Lung (tissue), 12 donors: ENCODE results near the gene KRAS. TPM values are rescaled to one million over a fixed set of nuclear protein-coding genes. Genes with fewer than 3 reads are reported as not detected.

Experiments
- ATAC-seq: fragments of 200-7000 bp; cut with Tn5 transposase; one replicate; pipeline ENCODE4 v1.9.1; 2020; ENCODE audit warnings: moderate number of reproducible peaks; ENCODE audit not compliant: insufficient read depth, low FRiP score
- DNase-seq, 3 donors: peaks; one replicate each; pipeline ENCODE4 v3.0.0-alpha.2; 2013 to 2017
- H3K27ac ChIP-seq, 2 donors: one replicate each; pipeline ENCODE4 v1.5.1; 2013; ENCODE audit warnings: mild to moderate bottlenecking in 2 of 2, moderate library complexity in 2 of 2, control low read depth in 1 of 2, inconsistent platforms in 1 of 2, low read depth in 1 of 2, low read length in 1 of 2
- H3K27me3 ChIP-seq, 3 donors: one replicate each; pipeline ENCODE4 v1.5.1; 2013; ENCODE audit warnings: low read length in 2 of 3; ENCODE audit not compliant: control insufficient read depth in 3 of 3, insufficient read depth in 3 of 3
- H3K36me3 ChIP-seq, 4 donors: one replicate each; pipeline ENCODE4 v1.5.1; 2013; ENCODE audit warnings: low read length in 4 of 4, mild to moderate bottlenecking in 1 of 4, moderate library complexity in 1 of 4; ENCODE audit not compliant: control insufficient read depth in 4 of 4, insufficient read depth in 4 of 4
- H3K4me1 ChIP-seq, 5 donors: one replicate each; pipeline ENCODE4 v1.5.1; 2013; ENCODE audit warnings: low read length in 5 of 5, mild to moderate bottlenecking in 2 of 5, moderate library complexity in 1 of 5; ENCODE audit not compliant: control insufficient read depth in 5 of 5, insufficient read depth in 5 of 5
- H3K4me3 ChIP-seq: one replicate; pipeline ENCODE4 v1.5.1; 2013; ENCODE audit warnings: mild to moderate bottlenecking, control low read depth, moderate library complexity
- H3K9ac ChIP-seq, 2 donors: one replicate each; pipeline ENCODE4 v1.5.1; 2013; ENCODE audit warnings: low read length in 2 of 2, control low read depth in 1 of 2; ENCODE audit not compliant: insufficient read depth in 1 of 2
- H3K9me3 ChIP-seq, 4 donors: one replicate each; pipeline ENCODE4 v1.5.1; 2013; ENCODE audit warnings: low read length in 3 of 4, mild to moderate bottlenecking in 1 of 4, moderate library complexity in 1 of 4; ENCODE audit not compliant: control insufficient read depth in 4 of 4, insufficient read depth in 3 of 4
- WGBS, 2 donors: extraction: QIAGEN DNeasy Blood & Tissue Kit; methylation state at CpG; one replicate each; pipeline ENCODE4 v1.1.7; 2013; 5-methylcytosine and 5-hydroxymethylcytosine counted together
- polyA plus RNA-seq, 2 donors: library from polyadenylated mRNA; stranded (reverse); fragments of 200-250 nt; gene quantifications; one replicate each; pipeline ENCODE4 v1.2.1, GENCODE V29; 2013
- total RNA-seq, 2 donors: library from RNA; depleted of rRNA in 1 of 2; stranded (reverse); fragments of >200 nt in 1 of 2; gene quantifications; one replicate each; pipeline ENCODE4 v1.2.1, GENCODE V29; 2014 to 2021
- TF ChIP-seq, protein P1 (sequence below): IDR thresholded peaks from 2 replicates; pipeline ENCODE4 v1.5.1; 2012; ENCODE audit warnings: mild to moderate bottlenecking; ENCODE audit errors: control extremely low read depth, extremely low read depth
- donor health status: control.
- donor health status: control.
- donor health status: Bipolar disorder and iron deficiency.
- donor health status: healthy.
- donor health status: DM: yes; HTN: yes; CAD: no.

KRAS gene
- total and polyA plus RNA-seq, 4 donors, result 9.8 to 30.4 (median 18.2) TPM

DNA sequence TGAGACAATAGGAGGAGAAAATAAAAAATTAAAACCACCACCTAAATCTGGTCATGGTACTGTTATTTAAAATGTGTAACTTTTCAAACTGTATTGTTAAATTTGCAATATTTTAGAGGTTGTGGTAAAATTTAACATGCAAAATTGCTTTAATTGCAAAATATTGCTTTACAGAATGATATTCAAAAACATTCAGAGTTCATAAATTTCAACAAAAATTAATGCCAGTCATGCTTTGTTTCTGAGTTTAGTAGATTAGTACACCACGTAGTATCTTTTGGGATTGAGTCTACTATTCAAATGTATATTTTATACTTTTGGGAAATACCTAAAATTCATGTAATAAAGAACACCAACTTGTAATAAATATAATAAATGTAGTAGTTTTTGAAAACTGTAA, 37.4 kb downstream of the KRAS start:
- Histone ChIP-seq H3K9me3 (no peaks in the 10 kb centered on the region), H3K4me1 (no peaks in the 10 kb centered on the region), H3K36me3 (peaks cover 0 to 6% (median 1%) of the 10 kb centered on the region in 4 donors), H3K27me3 (no peaks in the 10 kb centered on the region), H3K27ac (no peak overlapping the region), H3K4me3 (no peak overlapping the region), H3K9ac (no peak overlapping the region)
- TF ChIP-seq, protein P1, sequence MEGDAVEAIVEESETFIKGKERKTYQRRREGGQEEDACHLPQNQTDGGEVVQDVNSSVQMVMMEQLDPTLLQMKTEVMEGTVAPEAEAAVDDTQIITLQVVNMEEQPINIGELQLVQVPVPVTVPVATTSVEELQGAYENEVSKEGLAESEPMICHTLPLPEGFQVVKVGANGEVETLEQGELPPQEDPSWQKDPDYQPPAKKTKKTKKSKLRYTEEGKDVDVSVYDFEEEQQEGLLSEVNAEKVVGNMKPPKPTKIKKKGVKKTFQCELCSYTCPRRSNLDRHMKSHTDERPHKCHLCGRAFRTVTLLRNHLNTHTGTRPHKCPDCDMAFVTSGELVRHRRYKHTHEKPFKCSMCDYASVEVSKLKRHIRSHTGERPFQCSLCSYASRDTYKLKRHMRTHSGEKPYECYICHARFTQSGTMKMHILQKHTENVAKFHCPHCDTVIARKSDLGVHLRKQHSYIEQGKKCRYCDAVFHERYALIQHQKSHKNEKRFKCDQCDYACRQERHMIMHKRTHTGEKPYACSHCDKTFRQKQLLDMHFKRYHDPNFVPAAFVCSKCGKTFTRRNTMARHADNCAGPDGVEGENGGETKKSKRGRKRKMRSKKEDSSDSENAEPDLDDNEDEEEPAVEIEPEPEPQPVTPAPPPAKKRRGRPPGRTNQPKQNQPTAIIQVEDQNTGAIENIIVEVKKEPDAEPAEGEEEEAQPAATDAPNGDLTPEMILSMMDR, result no peak
- no peak for ATAC-seq
- WGBS, 2 donors, result 97 to 98% methylated on average over 1 of the region's 1 CpG
- DNase-seq, result no peak

GRCh38 chr12:25208554-25208953, 42.2 kb downstream of the KRAS start:
- Histone ChIP-seq H3K4me3 (no peak overlapping the region), H3K9ac (no peak overlapping the region), H3K9me3 (no peaks in the 10 kb centered on the region), H3K27ac (no peak overlapping the region), H3K4me1 (no peaks in the 10 kb centered on the region), H3K27me3 (no peaks in the 10 kb centered on the region), H3K36me3 (peaks cover 0 to 7% (median 3%) of the 10 kb centered on the region in 4 donors)
- ATAC-seq, result no peak
- 84 to 89% methylated on average over 1 of the region's 1 CpG for WGBS, 2 donors
- no peak for DNase-seq
- TF ChIP-seq, protein P1, result no peak

GRCh38 chr12:25207846-25208245, 42.9 kb downstream of the KRAS start:
- DNase-seq (no peak), ATAC-seq (no peak)
- no peaks in the 10 kb centered on the region for H3K9me3 ChIP-seq
- no peak overlapping the region for H3K9ac ChIP-seq
- 62 to 68% methylated on average over 1 of the region's 1 CpG for WGBS, 2 donors
- H3K27me3 ChIP-seq, result no peaks in the 10 kb centered on the region
- peaks cover 0 to 7% (median 3%) of the 10 kb centered on the region in 4 donors for H3K36me3 ChIP-seq
- H3K27ac ChIP-seq, result no peak overlapping the region
- TF ChIP-seq, protein P1, result no peak
- no peak overlapping the region for H3K4me3 ChIP-seq
- H3K4me1 ChIP-seq, result no peaks in the 10 kb centered on the region

GRCh38 chr12:25207411-25207810, 43.3 kb downstream of the KRAS start:
- H3K9ac ChIP-seq, result no peak overlapping the region
- TF ChIP-seq, protein P1, result no peak
- no peak for DNase-seq
- 98% methylated on average over 6 of the region's 6 CpGs for WGBS, 2 donors
- H3K27me3 ChIP-seq, result no peaks in the 10 kb centered on the region
- no peak overlapping the region for H3K4me3 ChIP-seq
- peaks cover 0 to 7% (median 2%) of the 10 kb centered on the region in 4 donors for H3K36me3 ChIP-seq
- H3K9me3 ChIP-seq, result no peaks in the 10 kb centered on the region
- H3K4me1 ChIP-seq, result no peaks in the 10 kb centered on the region
- no peak overlapping the region for H3K27ac ChIP-seq
- ATAC-seq, result no peak
